DMS153 (cell line): ENCODE data around the gene TMEM232.

ENCODE experiments used
- DNase-seq: peaks from one replicate; lab custom pipeline; 2025; lab: John Stamatoyannopoulos, UW

The TMEM232 gene

GRCh38 chr5:110514030-110514429 is 212.4 kb downstream of the TMEM232 start:
- no peak for DNase-seq

- DNase-seq, result no peak
Measured at GRCh38 chr5:110512266-110512665, 214.2 kb downstream of the TMEM232 start.

DNA sequence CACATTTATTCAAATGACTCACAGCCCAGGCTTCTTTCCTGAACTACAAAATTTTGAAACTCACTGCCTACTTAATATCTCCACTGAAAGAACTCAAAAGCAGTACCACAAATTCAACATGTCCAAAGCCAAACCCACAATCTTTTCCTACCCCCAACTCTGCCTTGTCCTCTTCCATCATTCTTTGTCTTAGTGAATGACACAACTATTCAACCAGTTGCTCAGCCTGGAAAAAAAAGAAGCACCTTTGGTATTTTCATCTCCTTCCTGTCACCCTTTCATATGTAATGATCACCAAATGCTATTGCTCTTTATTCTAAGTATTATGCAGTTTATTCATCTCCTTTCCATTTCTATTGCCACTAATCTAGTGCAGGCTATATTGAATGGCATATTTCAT is 216.3 kb downstream of the TMEM232 start:
- no peak for DNase-seq

DNA sequence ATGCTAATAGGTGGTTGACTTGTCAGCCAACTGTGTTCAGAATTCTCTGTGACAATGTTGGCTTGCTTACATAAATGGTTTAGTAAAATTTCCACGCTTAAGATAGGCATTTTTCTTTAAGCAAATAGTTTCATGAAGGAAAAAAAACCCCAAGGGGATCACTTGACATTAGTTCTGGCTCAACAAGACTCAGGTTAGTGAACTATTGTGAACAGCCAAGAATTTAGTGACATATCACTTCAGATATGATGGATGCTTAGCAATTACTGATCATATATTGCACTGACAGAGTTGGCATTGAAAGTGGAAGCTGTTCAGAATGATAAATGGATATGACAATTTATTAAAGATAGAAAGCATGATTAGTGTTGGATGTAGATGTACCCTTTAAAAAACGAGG is 218.5 kb downstream of the TMEM232 start:
- DNase-seq, result no peak

DNA sequence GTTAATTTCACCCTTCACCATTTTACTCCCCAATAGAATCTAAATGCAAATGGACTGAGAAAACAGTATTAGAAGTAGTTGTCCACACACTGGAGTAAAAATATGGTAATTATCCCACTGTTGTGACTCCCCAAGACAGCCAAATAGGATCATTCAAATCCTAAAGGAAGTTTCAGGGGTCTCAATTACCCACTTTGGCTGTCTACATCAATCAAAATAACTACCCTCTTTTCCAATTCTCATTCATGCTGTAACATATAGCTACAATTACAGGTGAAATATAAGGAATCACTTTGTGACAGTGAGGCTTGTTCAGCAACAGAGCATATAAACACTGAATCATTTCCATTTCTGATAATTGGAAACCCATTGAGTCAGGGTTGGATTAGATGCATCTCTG is 220.1 kb downstream of the TMEM232 start:
- DNase-seq, result no peak

GRCh38 chr5:110496276-110496675 is 230.2 kb downstream of the TMEM232 start:
- no peak for DNase-seq

GRCh38 chr5:110492446-110492845 is 234.0 kb downstream of the TMEM232 start:
- no peak for DNase-seq

- DNase-seq, result no peak
Measured at GRCh38 chr5:110478895-110479294, 247.6 kb downstream of the TMEM232 start.

DNA sequence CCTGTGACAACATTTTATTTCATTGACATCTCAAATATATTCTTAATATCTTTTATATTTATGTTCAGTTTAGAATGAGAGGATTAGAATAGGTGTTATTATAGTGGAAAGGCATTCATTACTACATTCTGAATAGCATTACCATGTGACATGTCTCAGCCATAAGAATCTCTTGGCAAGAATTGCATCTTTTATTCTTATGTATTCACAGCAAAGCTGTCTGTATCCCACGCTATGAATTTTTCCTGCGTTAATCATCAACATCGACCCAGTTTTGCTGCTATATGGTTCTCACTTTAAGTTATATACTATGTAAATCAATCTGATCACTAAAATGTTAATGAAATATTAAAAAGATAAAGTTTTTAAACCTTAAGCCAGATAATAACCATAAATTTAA is 248.6 kb downstream of the TMEM232 start:
- no peak for DNase-seq

DNA sequence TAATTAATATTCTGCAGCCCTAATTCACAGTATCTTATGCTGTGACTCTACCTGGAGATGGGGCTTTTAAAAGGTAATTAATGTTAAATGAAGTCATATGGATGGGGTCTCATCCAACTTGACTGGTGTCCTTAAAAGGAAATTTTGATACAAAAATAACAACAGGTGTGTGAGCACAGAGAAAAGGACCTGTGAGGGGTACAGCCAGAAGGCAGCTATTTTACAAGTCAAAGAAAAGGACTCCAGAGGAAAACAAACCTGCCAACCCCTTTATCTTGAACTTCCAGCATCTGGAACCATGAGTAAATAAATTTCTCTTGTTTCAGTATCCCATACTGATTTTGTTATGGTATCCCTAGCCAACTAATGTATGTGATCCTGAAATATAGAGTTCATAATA is 250.3 kb downstream of the TMEM232 start:
- no peak for DNase-seq

DNA sequence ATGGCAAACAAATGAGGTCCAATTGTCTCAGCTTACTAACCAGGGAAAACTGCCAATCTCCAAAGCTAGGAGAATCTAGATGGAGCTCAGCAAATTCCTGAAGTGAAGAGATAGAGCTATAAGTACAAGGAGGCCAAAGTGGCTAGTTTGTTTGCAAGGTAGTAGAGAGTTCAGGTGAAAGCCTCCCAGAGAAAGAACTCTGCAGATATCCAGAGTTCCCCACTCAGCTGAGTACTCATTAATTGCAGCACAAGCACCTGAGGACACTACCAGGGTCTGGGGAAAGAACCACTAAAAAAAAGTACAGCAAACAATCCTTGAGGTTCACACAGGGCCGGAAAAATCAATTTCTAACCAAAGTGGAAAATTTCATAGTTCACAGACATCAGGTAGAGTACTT is 250.9 kb downstream of the TMEM232 start:
- DNase-seq, result no peak

DNA sequence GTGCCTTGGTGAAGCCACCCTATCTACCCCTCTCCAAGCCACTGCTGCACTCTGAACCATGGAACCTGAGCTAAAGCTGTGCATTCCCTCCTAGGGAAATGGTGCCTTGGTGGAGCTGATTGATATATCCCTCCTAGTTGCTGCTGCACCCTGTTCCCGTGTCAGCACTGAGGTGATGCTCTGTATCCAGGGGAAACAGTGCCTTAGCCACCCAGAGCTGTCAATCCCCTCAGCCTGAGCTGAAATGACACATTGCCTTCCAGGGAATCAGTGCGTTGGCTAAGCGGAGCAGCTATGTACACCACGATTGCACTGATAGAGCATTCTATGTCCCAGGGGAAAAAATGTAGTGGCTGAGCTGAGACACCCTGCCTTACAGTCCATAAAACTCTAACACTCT is 257.0 kb downstream of the TMEM232 start:
- no peak for DNase-seq

DNA sequence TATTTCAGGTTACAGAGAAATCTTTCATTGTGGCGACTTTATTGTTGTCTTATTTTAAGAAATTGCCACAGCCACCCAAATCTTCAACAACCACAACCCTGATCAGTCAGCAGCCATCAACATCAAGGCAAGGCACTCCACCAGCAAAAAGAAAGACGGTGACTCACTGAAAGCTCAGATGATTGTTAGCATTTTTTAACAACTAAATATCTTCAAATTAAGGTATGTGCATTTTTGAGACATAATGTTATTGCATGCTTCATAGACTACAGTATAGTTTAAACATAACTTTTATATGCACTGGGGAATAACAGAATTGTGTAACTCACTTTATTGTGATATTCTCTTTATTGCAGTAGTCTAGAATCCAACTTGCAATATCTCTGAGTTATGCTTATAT is 263.4 kb downstream of the TMEM232 start:
- no peak for DNase-seq

GRCh38 chr5:110460837-110461236 is 265.6 kb downstream of the TMEM232 start:
- no peak for DNase-seq

DNA sequence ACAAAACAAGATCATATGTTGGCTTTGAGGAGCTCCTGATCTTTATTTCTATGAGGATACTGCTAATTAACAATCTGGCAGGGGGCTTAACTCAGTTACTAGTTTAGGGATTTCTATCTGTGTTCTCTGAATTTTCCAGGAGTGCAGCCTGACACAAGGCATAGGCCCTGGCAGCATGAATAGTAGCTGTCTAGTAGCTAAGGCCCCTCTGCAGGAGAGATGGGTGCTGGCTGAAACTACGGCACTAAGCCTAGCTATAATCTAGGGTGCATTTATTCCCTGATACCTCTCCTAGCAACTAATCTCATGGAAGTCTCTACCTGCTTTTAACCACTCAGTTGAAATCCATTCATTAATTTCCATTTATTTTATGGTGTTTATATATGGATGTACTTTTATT is 268.2 kb downstream of the TMEM232 start:
- DNase-seq, result no peak

DNA sequence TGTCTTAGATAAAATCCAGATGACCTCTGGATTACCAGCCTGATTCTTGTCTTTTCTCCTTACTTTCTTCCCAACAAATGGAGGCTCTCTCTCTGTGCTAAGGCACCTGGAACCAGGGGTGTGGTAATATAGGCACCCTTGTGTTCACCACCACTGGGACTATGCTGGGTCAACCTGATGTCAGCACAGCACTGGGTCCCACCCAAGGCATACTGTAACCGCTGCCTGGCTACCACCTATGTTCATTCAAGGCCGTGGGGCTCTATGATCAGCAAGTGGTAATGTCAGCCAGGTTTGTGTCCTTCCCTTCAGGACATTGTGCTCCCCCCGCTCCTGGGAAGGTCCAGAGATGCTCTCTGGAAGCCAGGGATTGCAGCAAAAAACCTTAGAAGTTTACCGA is 283.6 kb downstream of the TMEM232 start:
- DNase-seq, result no peak

DNA sequence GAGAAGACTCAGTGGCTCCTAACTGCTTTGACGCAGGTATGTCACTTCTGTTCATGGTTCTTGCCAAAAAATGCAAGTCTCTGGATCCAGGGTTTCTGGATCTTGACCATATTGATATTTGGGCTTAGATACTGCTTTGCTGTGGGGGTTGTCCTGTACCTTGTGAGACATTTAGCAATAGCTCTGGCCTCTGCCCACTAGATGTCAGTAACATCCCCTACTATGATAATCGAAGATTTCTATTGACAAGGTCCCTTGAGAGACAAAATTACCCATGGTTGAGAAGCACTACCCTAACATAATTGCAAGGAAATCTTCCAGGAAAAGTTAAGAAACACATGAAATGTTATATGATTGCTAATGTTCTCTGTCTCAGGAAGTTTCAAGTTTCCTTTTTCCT is 285.4 kb downstream of the TMEM232 start:
- DNase-seq, result no peak

DNA sequence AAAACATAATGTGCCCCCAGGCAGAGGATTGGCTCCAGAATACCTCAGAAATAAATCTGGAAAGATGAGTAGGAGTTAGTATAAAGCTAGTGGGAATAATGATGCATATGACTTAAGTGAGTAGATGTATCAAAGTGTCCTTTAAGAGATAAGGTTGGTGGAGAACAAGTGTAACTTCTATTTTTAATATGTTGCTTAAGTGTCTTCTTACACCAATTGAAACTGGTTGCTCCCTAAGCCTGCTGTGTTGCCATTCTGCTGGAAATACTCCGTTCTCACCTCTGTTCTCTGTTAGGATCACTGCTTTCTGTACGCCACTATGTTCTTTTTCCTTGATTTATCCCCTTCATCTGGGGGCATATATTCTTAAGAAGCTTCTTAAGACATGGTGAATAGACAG is 286.4 kb downstream of the TMEM232 start:
- no peak for DNase-seq

GRCh38 chr5:110439296-110439695 is 287.2 kb downstream of the TMEM232 start:
- no peak for DNase-seq

- no peak for DNase-seq
Measured at GRCh38 chr5:110435207-110435606, 291.3 kb downstream of the TMEM232 start.

DNA sequence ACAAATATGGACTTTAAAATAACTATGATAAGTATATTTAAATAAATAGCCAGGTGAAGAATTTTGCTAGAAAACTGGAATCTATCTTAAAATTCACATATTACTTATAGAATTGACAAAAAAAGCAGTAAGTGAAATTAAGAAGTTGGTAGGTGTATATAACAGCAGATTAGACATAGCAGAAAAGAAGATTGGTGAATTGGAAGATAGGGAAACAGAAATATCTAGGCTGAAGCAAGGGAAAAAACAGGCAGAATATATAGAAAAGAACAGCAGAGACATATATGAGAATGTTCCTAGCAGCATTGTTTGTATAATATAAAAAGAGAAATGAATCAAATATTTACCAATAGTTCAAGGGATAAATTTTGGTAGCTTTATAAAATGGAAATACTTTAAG is 294.9 kb downstream of the TMEM232 start:
- no peak for DNase-seq

GRCh38 chr5:110414360-110414759 is 312.1 kb downstream of the TMEM232 start:
- no peak for DNase-seq

GRCh38 chr5:110413856-110414255 is 312.6 kb downstream of the TMEM232 start:
- DNase-seq, result no peak

GRCh38 chr5:110409571-110409970 is 316.9 kb downstream of the TMEM232 start:
- DNase-seq, result no peak

DNA sequence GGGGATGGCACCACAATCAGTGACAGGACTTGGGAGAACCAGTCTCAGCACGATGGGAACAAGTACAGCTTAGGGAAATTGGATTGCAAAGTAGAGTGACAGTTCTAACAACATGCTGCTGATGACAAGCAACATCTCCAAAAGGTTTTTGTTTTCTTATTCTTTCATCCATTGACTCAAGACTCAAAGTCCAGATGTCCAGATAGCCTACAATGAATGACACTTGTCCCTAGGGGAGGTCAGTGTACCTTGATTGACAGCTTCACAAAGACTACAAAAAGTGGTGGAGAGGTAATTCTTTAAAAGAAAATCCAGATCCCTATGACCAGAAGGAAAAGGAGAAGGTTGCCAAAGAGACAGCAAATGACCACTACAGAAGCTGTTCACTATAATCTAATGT is 323.9 kb downstream of the TMEM232 start:
- no peak for DNase-seq
